Hepatocyte (in vitro differentiated cells): ENCODE data around the gene ZFYVE19. TPM values are rescaled to one million over a fixed set of nuclear protein-coding genes. Genes with fewer than 3 reads are reported as not detected.

Experiments used
- DNase-seq: peaks from one replicate; pipeline ENCODE4 v3.0.0-alpha.2; 2016; ENCODE audit warnings: low spot score
- H2AFZ ChIP-seq: fragments of 200-600 bp; sonication (generic); 2 replicates; pipeline ENCODE4 v1.6.0; 2016; ENCODE audit warnings: antibody characterized with exemption, mild to moderate bottlenecking
- H3K27ac ChIP-seq: fragments of 200-600 bp; sonication (generic); 2 replicates; pipeline ENCODE4 v1.5.1; 2016; ENCODE audit warnings: mild to moderate bottlenecking
- H3K27me3 ChIP-seq: fragments of 200-600 bp; sonication (generic); 2 replicates; pipeline ENCODE4 v1.6.1; 2016
- H3K36me3 ChIP-seq: fragments of 200-600 bp; sonication (generic); replicated peaks from 2 replicates; pipeline ENCODE4 v1.5.1; 2016; ENCODE audit warnings: low read depth; ENCODE audit not compliant: insufficient read depth
- H3K4me1 ChIP-seq: fragments of 200-600 bp; sonication (generic); 2 replicates; pipeline ENCODE4 v1.5.1; 2016; ENCODE audit warnings: mild to moderate bottlenecking, moderate library complexity; ENCODE audit not compliant: insufficient read depth
- H3K4me2 ChIP-seq: fragments of 200-600 bp; sonication (generic); 2 replicates; pipeline ENCODE4 v1.6.0; 2016
- H3K4me3 ChIP-seq: fragments of 200-600 bp; sonication (generic); 2 replicates; pipeline ENCODE4 v1.5.1; 2016; ENCODE audit warnings: mild to moderate bottlenecking
- H3K79me2 ChIP-seq: fragments of 200-600 bp; sonication (generic); 2 replicates; pipeline ENCODE4 v1.6.0; 2017; ENCODE audit warnings: mild to moderate bottlenecking
- H3K9me2 ChIP-seq: fragments of 200-600 bp; sonication (generic); replicated peaks from 2 replicates; pipeline ENCODE4 v1.6.0; 2017; ENCODE audit warnings: mild to moderate bottlenecking; ENCODE audit not compliant: insufficient read depth
- H3K9me3 ChIP-seq: fragments of 200-600 bp; sonication (generic); 2 replicates; pipeline ENCODE4 v1.5.1; 2016; ENCODE audit warnings: low read depth, mild to moderate bottlenecking
- H4K20me1 ChIP-seq: fragments of 200-600 bp; sonication (generic); 2 replicates; pipeline ENCODE4 v1.6.0; 2016; ENCODE audit warnings: mild to moderate bottlenecking; ENCODE audit not compliant: insufficient read depth, poor library complexity, severe bottlenecking
- EZH2 ChIP-seq: fragments of 200-600 bp; sonication (generic); IDR thresholded peaks from 2 replicates; pipeline ENCODE4 v1.6.1; 2016; ENCODE audit warnings: antibody characterized with exemption, mild to moderate bottlenecking, borderline replicate concordance
- EZH2phosphoT487 ChIP-seq: fragments of 200-600 bp; sonication (generic); IDR thresholded peaks from one replicate; pipeline ENCODE4 v1.6.1; 2018; ENCODE audit warnings: antibody characterized with exemption, mild to moderate bottlenecking, low read depth, moderate library complexity; ENCODE audit not compliant: unreplicated experiment, severe bottlenecking
- WGBS: methylation state at CpG from one replicate; pipeline ENCODE4 v1.1.6; 2016; ENCODE audit warnings: low lambda C conversion rate; ENCODE audit errors: missing lambda C conversion rate; 5-methylcytosine and 5-hydroxymethylcytosine counted together
- polyA plus RNA-seq: library from polyadenylated mRNA; unstranded; fragments of >200 nt; fragmentation: Nextera tagmentation; extraction: Ambion mirVana; gene quantifications from 2 replicates; pipeline ENCODE4 v1.2.1, GENCODE V29; 2016
- total RNA-seq: library from RNA; depleted of rRNA; stranded (reverse); fragments of >200 nt; gene quantifications from 2 replicates; pipeline ENCODE4 v1.2.3, GENCODE V29; 2014
- TF ChIP-seq, protein P1 (sequence below): fragments of 200-600 bp; sonication (generic); IDR thresholded peaks from 2 replicates; pipeline ENCODE4 v1.5.1; 2016; ENCODE audit warnings: antibody characterized with exemption, mild to moderate bottlenecking; ENCODE audit not compliant: poor library complexity

Gene ZFYVE19
- total and polyA plus RNA-seq, 2 experiments from 2014 or later = 25.4 to 25.6 TPM

DNA sequence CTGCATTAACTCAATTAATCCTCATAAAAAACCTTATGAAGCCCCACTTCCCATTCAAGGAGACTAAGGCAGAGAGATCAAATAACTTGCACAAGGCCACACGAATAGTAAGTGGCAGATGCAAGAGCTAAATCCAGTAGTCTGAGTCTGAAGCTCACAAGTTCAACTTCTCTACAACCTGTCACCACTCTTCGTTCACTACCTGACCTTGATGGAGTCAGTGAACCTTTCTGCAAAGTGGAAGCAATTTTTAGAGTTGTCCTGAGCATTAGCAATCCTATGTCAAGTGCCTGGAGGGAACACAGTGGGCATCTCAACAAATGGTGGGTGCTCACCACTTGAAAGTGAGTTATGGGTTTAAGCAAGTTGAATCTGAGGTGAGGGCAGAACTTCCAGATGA, 34.9 kb downstream of the ZFYVE19 start:
- no peaks in the 10 kb centered on the region for H3K27me3 ChIP-seq
- H3K27ac ChIP-seq = no peak overlapping the region
- no peak for DNase-seq
- no peaks in the 10 kb centered on the region for H4K20me1 ChIP-seq
- WGBS = 87% methylated on average over 2 of the region's 2 CpGs
- TF ChIP-seq EZH2phosphoT487 = no peak
- TF ChIP-seq EZH2 = no peak
- H3K4me2 ChIP-seq = no peak overlapping the region
- peaks cover 4% of the 10 kb centered on the region for H3K4me1 ChIP-seq
- no peak overlapping the region for H2AFZ ChIP-seq
- H3K9me2 ChIP-seq = no peaks in the 10 kb centered on the region
- H3K4me3 ChIP-seq = no peak overlapping the region
- no peaks in the 10 kb centered on the region for H3K36me3 ChIP-seq
- H3K79me2 ChIP-seq = peaks cover 31% of the 10 kb centered on the region
- no peaks in the 10 kb centered on the region for H3K9me3 ChIP-seq

DNA sequence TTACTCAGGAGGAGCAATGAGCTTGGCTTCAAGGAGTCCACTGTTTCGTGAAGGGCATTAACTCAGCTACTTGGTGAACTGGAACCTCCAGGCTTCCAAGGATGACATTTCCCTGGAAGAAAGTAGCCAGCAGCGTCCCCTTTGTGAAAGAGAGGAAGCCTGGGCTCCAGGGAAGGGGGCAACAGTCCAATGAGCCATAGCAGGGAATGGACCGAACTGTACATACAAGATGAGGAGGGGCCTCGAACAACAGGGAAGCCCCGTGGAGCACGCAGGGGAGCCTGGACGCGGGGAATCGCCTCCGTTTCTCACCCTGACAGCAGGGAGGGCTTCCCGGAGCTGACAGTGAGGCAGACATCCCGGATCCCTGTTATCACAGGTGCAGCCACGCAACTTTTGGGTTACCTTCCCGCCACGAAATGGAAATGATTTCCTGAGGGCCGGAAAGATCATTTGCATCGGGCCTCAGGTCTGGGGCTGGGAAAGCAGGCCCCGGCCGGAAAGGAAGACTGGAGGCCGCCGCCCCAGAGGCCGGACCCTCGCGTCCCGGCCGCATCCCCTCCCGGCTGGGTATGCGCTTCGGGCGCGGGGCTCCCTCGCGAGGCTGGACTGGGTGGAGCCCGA, 36.5 kb downstream of the ZFYVE19 start:
- Histone ChIP-seq H3K9me2 (no peaks in the 10 kb centered on the region), H3K36me3 (no peaks in the 10 kb centered on the region), H2AFZ (peak overlapping the region; percentile 83), H3K4me1 (peaks cover 8% of the 10 kb centered on the region), H4K20me1 (no peaks in the 10 kb centered on the region), H3K27ac (peak overlapping the region; percentile 96), H3K27me3 (no peaks in the 10 kb centered on the region), H3K4me3 (peak overlapping the region; percentile 69), H3K4me2 (peak overlapping the region; percentile 90), H3K9me3 (no peaks in the 10 kb centered on the region), H3K79me2 (peaks cover 43% of the 10 kb centered on the region)
- WGBS = 14% methylated on average over 32 of the region's 34 CpGs
- TF ChIP-seq EZH2 (no peak), EZH2phosphoT487 (no peak)
- TF ChIP-seq, protein P1, sequence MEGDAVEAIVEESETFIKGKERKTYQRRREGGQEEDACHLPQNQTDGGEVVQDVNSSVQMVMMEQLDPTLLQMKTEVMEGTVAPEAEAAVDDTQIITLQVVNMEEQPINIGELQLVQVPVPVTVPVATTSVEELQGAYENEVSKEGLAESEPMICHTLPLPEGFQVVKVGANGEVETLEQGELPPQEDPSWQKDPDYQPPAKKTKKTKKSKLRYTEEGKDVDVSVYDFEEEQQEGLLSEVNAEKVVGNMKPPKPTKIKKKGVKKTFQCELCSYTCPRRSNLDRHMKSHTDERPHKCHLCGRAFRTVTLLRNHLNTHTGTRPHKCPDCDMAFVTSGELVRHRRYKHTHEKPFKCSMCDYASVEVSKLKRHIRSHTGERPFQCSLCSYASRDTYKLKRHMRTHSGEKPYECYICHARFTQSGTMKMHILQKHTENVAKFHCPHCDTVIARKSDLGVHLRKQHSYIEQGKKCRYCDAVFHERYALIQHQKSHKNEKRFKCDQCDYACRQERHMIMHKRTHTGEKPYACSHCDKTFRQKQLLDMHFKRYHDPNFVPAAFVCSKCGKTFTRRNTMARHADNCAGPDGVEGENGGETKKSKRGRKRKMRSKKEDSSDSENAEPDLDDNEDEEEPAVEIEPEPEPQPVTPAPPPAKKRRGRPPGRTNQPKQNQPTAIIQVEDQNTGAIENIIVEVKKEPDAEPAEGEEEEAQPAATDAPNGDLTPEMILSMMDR = no peak
- peak; percentile 14 for DNase-seq

DNA sequence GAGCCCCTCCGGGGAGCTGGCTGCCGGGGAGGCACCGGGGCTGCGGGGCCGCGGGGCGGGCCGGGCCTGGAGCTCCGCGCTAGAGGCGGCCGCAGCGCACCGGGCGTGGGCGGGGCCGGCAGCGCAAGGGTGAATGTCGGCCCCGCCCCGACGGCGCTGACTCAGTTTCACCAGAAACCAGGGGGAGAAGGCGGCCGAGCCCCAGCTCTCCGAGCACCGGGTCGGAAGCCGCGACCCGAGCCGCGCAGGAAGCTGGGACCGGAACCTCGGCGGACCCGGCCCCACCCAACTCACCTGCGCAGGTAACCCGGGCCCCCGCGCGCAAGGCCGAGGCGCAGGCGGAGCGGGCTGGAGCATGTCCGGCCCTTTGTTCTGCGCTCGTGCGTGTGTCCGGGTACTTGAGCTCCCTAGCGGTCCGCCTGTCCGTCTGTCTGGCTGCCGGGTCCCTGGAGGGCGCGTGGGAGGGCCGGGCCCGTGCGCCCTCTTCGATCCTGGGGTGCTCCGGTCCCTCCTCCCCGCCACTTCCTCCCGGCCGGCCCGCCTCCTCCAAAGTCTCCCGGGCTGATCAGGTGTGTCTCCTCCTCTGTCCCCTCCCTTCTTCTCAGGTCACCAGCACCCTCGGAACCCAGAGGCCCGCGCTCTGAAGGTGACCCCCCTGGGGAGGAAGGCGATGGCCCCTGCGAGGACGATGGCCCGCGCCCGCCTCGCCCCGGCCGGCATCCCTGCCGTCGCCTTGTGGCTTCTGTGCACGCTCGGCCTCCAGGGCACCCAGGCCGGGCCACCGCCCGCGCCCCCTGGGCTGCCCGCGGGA, 37.2 kb downstream of the ZFYVE19 start, which contains the start of gene SPINT1:
Gene SPINT1, plus strand, starts transcription at position 164 of the 811 bp plus-strand sequence. Its CDS starts 507 bp downstream, at position 671.
- H3K9me3 ChIP-seq = no peaks in the 10 kb centered on the region
- peak within 1 kb of the TSS; percentile 69 for H3K4me3 ChIP-seq
- H3K36me3 ChIP-seq = no peaks in the 10 kb centered on the region
- H3K27ac ChIP-seq = peak within 1 kb of the TSS; percentile 96
- H4K20me1 ChIP-seq = no peaks in the 10 kb centered on the region
- TF ChIP-seq, protein P1 = no peak
- TF ChIP-seq EZH2phosphoT487 (no peak), EZH2 (no peak)
- H3K4me1 ChIP-seq = peaks cover 8% of the 10 kb centered on the region
- peak within 1 kb of the TSS; percentile 90 for H3K4me2 ChIP-seq
- WGBS = 3% methylated on average over 33 of the region's 89 CpGs
- H3K79me2 ChIP-seq = peaks cover 48% of the 10 kb centered on the region
- peak within 1 kb of the TSS; percentile 83 for H2AFZ ChIP-seq
- H3K27me3 ChIP-seq = no peaks in the 10 kb centered on the region
- H3K9me2 ChIP-seq = no peaks in the 10 kb centered on the region
- DNase-seq = peak; percentile 89

DNA sequence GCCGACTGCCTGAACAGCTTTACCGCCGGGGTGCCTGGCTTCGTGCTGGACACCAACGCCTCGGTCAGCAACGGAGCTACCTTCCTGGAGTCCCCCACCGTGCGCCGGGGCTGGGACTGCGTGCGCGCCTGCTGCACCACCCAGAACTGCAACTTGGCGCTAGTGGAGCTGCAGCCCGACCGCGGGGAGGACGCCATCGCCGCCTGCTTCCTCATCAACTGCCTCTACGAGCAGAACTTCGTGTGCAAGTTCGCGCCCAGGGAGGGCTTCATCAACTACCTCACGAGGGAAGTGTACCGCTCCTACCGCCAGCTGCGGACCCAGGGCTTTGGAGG, 37.8 kb downstream of the ZFYVE19 start:
- peak overlapping the region; percentile 90 for H3K4me2 ChIP-seq
- no peaks in the 10 kb centered on the region for H4K20me1 ChIP-seq
- TF ChIP-seq EZH2phosphoT487 (no peak), EZH2 (peak; percentile 55)
- TF ChIP-seq, protein P1 = no peak
- H3K4me1 ChIP-seq = peaks cover 8% of the 10 kb centered on the region
- no peaks in the 10 kb centered on the region for H3K9me3 ChIP-seq
- DNase-seq = peak; percentile 50
- H3K27ac ChIP-seq = peak overlapping the region; percentile 96
- H2AFZ ChIP-seq = peak overlapping the region; percentile 83
- H3K4me3 ChIP-seq = peak overlapping the region; percentile 69
- no peaks in the 10 kb centered on the region for H3K36me3 ChIP-seq
- peaks cover 54% of the 10 kb centered on the region for H3K79me2 ChIP-seq
- H3K27me3 ChIP-seq = no peaks in the 10 kb centered on the region
- 3% methylated on average over 28 of the region's 28 CpGs for WGBS
- no peaks in the 10 kb centered on the region for H3K9me2 ChIP-seq
